ENCODE results near the gene NECTIN1.

The NECTIN1 gene, protein sequence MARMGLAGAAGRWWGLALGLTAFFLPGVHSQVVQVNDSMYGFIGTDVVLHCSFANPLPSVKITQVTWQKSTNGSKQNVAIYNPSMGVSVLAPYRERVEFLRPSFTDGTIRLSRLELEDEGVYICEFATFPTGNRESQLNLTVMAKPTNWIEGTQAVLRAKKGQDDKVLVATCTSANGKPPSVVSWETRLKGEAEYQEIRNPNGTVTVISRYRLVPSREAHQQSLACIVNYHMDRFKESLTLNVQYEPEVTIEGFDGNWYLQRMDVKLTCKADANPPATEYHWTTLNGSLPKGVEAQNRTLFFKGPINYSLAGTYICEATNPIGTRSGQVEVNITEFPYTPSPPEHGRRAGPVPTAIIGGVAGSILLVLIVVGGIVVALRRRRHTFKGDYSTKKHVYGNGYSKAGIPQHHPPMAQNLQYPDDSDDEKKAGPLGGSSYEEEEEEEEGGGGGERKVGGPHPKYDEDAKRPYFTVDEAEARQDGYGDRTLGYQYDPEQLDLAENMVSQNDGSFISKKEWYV

DNA sequence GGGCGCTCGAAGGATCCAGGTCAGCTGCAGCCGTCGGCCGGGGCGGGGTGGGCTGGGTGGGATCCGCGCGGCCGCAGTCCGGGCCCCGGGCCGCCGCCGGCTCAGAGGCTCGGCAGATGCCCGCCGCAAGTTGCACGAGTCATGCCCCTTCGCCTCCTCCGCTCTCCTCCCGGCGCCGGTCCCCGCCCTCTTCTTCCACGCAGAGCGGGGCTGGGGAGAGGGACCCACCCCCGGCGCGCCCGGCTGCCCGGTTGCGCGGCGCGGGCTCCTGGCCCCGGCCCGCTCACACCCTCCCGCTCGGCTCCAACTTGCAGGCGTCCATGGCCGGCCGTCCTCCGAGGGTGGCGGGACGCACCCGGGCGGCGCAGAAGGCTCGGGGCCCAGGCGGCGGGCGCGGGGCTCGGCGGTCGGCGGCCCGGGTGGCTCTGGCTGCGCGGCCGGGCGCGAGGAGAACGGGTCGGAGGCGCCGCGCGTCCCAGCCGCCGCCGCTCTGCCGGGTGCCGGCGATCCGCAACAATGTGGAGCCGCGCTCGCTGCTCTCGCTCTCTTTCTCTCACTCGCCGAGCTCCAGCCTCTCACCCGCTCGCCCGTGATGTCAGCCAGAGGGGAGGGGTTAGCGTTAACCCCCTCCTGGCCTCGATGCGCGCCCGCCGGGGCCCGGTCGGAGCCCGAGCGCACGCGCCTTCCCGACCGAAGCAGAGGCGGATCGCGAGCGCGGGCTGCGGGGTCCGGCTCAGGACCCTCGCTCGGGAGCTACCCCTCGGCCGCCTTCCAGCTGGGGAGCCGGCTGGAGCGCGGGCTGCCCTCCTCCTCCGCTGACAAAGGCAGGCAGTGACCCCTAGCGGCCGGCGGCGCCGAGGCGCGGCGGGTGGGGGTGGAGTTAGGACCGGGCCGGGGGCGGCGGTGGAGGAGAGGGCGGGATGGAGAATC lies at the start of gene NECTIN1:
Gene NECTIN1, minus strand, starts transcription at position 550 of the 930 bp plus-strand sequence. CDS start 647 bp downstream, outside the sequence.
- DNase-seq (ENCODE audit: low spot score), result peak; percentile 78

DNA sequence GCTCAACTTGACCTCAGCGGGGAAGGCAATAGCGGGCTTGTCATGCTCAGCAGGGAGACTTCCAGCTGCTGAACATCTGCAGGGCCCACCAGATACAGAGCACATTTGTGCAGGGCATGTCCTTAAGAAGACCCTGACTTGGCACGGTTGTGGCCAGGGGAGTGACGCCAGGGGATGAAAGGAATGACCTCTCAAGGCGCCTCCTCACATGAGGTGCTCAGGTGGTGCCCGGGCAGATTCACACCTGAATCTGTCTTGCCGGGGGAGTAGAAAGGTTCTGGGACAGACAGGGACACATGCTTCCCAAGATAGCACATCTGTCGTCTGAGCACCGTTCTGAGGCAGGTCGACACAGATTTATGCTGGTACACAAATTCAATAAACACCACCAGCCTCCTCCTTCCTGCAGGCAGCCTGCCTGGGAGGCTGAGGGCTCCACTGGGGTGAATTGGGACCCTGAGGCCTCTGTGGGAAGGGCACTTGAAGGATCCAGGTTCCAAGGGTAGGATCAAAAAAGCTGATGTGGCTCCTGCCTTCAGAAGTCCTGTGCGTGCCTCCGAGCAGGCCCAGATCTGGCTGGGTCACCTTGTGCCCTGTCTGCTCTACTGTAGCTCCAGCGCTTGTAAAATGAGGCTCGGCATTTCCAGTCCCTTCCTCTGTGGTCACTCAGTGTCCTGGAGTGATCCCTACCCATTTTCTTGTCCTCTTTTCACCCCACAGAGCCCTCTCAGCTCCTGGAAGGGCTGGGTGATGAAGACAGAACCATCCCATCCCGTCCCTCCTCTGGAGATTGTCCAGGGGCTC lies 49.6 kb upstream of the NECTIN1 start:
- no peak for DNase-seq (ENCODE audit: low spot score)

DNA sequence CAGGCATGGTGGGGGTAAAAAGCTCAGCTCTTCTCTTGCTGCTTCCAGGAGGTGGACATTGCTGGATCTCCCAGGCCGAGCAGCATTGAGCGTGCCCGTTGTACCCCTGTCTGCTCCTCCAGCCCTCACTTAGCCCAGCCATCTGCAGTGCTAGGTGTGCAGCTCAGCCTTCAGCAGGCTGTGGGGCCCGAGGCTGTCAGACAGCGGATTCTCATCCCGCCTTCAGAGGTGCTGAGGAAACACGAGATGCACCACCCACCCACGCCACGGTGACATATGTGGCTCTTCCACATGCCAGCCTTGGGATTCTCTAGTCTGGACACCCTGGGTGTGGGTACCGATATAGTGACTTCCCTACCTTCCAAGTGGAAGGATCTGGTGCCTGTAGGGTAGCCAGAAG lies 48.9 kb upstream of the NECTIN1 start:
- DNase-seq (ENCODE audit: low spot score), result no peak

DNA sequence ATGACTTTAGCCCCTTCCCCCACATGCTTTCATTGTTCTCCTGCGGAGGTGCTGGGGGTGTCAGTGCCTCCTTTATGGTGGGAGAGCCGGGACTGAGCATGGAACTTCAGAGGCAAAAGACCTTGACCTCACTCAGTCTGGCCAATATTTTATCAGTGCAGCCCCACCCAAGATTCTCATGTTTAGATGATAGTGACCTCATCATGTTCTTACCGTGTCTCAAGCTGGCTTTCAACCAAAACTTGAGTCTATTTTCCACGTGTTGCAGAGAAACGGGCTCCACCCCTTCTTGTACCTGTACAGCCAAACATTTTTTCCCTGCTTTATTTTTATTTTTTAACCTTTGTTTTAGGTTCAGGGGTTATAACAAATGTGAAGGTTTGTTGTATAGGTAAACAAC lies 47.7 kb upstream of the NECTIN1 start:
- no peak for DNase-seq (ENCODE audit: low spot score)

DNA sequence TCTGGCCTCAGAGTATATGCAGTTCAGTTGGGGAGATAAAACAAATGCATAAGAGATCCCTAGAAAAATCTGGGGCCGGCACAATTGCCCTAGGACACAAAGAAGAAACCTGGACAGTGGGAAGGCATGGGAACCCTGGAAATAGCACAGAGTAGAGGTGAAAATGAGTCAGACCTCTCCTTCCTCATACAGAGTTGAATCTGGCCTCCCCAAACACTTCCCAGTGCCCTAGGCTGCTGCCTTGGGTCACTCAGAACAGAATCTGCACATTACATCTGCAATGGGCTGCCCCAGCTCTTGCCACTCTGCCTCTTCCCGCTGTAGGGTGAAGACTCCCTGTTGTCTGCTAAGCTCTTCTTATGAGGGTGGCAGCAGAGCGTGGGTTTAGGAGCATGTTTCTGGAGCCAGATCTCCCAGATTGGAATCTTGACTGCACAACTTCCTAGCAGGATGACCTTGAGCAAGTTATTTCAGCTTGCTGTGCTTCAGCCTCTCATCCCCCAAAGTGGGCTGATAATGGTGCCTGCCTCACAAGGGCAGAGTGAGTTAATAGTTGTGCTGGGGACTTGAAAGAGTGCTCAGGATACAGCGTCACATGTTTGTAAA lies 47.1 kb upstream of the NECTIN1 start:
- no peak for DNase-seq (ENCODE audit: low spot score)

DNA sequence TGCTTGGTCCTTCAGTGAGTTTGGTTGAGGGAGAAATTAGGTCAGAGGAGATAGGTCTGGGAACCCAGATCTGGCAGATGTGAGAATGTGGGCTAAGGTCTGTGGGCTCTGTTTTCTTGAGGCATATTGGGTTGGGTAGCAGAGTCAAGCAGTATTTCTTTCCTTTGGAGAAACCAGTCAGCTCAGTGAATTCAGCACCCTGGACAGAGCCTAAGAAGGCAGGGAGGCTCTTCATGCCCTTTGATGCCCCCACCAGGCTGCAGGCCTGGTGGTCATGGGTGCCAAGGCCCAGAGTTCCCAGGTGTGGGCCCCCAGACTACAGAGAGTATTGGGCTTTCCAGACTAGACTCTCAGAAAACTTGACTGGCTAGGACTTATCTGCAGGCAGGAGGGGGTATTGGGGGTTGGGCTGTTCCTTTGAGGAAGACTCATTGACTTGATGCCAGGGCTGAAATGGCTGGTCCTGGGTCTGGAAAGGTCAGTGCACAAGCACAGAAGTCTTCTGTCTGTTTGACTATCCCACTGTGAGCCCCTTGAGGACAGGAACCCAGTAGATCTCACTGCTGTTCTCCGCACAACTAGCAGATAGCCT lies 45.3 kb upstream of the NECTIN1 start:
- no peak for DNase-seq (ENCODE audit: low spot score)

DNA sequence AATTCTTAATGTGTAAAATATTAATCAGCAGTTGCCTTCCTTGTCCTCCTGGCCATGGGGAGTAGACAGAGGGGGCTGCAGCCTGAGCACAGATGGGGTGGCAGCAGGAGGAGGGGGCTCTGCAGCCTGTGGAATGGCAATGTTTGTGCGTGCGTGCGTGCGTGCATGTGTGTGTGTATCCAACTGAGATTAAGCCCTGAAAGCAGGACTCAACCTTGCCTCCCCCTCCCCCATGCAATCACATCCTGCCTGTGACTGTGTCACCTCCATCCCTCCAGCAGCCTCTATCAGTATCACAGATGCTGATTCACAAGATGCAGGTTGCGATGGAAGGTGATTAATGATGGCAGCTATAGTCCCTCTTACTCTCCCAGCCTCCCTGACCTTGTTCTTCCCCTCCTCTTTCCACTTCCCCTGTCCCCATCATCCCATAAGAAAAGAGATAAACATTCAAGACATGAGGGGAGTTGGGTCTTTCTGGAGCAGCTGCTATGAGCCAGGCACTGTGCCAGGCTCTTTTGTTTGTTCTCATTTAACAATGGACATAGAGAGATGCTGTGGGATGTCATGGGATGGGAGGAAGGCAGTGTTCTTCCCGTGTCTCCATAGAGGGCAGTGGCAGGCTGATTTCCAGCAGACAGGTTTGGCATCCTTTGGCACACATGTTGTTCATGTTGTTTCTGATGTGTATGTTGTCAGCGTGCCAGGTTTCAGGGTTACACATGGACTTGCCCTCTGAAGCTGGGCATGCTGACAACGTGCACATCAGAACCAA lies 43.8 kb upstream of the NECTIN1 start:
- no peak for DNase-seq (ENCODE audit: low spot score)

DNA sequence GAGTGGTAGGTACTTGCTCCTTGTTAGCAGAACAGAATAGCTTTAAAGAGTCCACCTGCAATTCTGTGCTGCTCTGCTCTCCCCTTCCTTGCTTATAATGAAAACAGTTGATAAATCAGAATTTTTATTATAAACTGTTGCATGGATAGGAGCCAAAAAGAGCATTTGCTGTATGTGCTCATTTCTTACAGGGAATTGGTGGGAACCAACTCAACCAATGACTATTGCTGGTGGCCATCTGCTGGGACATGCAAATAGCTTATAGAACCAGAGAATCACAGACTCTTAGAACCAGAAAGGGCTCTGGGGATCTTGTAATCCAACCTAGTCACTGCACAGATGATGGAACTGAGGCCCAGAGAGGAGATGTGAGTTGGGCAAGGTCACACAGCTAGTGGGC lies 43.1 kb upstream of the NECTIN1 start:
- DNase-seq (ENCODE audit: low spot score), result no peak

DNA sequence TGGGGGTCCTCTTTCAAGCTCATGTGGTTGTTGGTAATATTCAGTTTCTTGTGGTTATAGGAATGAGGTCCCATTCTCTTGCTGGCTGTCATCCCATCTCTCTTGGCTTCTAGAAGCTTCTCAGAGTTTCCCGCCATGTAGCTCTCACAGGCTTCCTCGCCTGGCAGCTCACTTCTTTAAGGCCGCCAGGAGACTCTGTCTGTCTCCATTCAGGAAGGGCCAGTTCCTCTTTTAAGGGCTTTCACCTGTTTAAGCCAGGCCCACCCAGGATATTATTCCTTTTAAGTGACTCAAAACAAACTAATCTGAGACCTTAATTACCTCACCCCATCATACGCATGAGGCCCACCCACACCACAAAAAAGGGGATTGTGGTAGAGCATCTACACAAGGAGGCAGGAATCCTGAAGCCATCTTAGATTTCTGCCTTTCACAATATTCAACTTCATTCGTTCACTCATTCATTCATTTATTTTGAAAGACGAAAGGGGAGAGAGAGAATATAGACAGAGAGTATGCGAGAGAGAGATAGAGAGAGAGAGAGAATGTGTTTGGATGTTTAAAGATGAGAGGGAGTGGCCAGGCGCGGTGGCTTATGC lies 42.3 kb upstream of the NECTIN1 start:
- DNase-seq (ENCODE audit: low spot score), result no peak

DNA sequence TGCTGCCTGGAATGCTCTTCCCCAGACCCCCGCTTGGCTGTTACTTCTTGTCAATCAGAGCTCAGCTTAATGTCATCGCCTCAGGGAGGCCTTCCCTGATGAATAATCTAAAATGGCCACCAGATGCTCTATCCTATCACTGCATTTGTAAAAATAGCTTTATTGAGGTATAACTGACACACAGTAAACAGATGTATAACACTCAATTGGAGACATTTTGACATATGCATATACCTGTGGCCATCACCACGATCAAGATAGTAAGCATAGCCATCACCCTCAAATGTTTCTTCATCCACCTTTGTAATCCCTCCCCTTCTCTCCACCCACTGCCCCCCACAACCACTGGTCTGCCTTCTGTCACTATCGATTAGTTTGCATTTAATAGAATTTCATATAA lies 36.6 kb upstream of the NECTIN1 start:
- DNase-seq (ENCODE audit: low spot score), result no peak

DNA sequence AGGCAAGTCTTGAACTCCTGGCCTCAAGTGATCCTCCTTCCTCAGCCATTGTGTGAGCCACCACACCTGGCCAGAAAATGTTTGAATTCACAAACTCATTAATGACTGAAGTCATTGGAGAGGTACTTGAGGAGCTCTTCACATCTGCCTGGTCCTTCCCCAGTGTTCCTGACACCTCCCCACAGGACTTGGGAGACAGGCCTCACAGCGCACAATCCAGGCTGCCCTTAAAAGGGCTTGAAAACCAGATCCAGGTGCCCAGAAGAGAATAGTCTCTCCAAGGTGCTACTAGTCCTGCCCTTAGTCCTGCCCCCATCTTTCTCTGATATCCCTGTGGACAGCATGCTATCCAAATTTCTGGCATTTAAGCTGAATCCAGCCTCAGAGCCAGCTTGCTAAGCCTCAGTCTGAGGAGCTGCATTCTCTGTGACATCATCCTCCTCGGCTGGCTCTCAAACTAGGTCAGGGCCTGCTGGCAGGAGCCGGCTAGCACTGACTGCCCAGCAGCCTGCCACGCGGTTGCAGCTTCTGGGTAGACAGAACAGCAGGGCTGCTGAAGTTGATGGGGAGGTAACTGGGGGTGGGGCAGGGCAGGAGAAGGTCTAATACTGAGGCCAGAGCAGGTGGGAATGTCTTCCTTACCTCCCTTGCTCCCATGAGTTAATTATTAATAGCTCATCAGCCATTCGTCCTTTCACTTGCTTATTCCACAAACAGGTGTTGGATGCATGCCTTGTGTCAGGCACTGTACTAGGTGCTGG lies 35.3 kb upstream of the NECTIN1 start:
- DNase-seq (ENCODE audit: low spot score), result no peak

DNA sequence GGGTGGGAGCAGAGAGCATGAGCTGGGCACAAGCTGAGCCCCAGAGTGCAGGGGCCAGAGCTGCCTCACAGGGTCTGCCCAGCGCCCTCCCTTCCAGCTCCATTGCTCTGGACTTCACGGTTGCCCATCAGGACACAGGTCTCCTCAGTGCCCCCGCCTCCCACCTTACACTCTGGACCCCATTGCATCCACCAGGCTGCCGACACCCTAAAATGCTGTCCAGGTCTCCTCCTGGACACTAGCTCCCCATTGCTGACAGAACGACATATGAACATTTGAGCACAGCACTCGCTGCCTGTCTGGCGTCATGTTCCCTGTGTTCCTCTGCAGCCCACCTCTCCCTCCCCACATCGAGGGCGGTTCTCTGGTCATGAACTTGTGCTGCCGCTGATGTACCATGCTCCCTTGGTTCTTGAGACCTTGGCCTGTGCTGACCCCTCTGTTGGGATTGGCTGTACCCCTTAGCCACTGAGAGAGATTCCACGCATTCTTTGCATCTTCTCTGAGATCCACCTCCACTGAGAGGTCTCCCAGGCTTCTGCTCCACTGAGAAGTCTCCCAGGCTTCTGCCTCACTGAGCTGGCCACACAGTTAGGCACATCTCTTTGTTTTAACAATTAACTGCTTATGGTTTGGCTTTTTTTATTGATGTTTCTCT lies 34.2 kb upstream of the NECTIN1 start:
- DNase-seq (ENCODE audit: low spot score), result no peak

DNA sequence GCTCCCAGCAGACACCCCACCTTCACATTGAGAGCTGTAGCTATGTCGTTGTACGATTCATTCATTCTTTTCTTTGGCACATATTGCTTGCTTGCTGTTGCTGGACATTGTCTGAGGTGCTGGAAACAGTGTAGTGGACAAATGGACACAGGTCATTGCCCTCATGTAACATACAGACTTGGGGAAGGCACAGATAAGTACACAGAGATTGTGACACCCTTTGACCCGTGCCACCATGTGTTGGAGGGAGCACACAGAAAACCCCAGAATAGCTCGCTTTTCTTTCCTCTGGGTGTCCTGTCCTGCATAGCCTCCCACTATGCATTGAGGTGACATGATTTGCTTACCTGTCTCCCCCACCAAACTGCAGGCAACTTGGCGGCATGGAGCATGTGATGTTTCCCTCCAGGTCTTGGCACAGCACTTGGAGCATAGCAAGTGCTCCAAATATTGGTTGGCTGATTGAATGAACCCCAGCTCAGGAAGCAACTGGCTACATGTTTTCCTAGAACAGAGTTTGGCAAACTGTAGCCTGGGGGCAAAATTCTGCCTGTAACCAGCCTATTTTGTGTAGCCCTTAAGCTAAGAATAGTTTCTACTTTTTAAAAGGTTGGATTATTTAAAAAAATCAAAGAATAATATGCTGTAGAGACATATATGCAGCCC lies 30.9 kb upstream of the NECTIN1 start:
- no peak for DNase-seq (ENCODE audit: low spot score)

DNA sequence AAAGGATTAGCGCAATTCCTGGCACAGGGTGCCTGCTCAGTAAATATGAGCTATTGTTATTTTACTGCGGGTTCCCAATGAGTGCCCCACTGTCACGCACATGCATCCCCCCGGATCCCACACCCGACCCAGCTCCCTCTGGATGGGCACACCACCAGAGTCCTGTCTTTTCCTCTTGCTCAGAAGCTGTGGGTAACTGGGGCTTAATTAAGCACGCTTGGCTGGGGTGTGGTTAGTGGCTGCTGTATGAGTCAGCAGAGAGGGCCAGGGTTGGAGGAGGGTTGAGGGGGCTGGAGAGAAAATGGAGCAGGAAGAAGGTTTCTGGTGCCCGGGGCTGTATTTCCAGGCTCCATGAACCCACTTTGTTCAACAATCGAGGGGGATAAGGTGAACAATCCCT lies 30.3 kb upstream of the NECTIN1 start:
- DNase-seq (ENCODE audit: low spot score), result no peak

DNA sequence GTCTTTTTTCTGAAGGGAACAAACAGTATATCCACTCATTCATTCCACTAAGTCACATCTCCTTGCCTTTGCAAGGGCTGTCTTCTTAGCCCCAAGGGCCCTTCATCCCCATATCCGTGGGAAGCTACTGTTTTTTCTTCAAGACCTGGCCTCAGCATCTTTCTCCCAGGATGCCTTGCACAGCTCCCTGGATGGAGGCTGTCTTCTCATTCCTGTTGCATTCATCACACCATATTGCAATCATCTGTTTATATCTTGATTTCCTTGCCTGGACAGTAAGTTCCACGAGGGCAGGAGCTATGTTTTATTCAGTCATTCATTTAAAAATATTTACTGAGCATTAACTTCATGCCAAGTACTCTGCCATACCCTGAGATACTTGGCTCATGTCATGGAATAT lies 29.3 kb upstream of the NECTIN1 start:
- DNase-seq (ENCODE audit: low spot score), result no peak

DNA sequence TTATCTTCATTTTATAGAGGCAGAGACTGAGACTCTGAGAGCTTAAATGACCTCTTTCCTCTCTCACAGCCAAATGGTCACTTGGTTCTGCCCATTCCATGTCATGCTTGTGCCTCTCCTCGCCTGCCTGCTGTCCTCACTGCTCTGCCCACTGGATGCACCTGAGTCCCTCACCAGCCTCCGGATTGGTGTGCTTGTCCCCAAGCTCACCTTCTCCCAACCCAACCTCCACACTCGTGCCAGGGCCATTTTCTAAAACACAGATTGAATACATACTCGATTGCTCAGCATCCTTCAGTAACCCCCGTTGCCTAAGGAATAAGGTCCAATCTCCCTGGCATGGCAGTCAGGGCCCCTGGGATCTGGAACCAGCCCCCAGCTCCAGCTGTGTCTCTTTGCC lies 28.4 kb upstream of the NECTIN1 start:
- no peak for DNase-seq (ENCODE audit: low spot score)

DNA sequence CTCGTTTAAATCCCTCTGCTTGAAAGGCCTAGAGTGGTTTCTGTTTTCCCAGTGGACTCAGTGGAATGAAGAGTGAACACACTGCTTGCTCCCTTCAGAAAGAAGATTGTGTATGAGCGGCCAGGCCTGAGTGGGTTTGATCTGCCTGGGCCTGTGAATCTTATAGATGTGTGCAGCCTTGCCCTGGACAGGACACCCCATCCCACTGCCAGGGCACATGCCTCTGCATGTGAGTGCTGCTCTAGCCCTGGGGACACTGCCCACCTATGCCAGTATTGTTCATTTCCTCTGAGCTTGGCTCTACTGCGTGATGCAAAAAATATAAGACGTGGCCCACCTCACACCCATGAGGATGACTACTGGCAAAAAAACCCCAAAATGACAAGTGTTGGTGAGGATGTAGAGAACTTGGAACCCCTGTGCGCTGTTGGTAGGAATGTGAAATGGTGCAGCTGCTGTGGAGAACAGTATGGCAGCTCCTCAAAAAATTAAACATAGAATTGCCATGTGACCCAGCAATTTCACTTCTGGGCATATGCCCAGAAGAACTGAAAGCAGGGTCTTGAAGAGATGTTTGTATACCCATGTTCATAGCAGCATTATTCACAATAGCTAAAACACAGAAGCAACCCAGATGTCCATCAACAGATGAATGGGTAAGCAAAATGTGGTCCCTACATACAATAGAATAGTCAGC lies 27.3 kb upstream of the NECTIN1 start:
- no peak for DNase-seq (ENCODE audit: low spot score)
